GM12873 (cell line): ENCODE data around the gene BICDL1.

Source experiments
- CTCF ChIP-seq: IDR thresholded peaks from 2 replicates; pipeline ENCODE4 v1.5.1; 2012; ENCODE audit warnings: low read depth, mild to moderate bottlenecking, moderate library complexity, low read length, control low read depth; ENCODE audit not compliant: insufficient read depth; ENCODE audit errors: missing control alignments

The BICDL1 gene

DNA sequence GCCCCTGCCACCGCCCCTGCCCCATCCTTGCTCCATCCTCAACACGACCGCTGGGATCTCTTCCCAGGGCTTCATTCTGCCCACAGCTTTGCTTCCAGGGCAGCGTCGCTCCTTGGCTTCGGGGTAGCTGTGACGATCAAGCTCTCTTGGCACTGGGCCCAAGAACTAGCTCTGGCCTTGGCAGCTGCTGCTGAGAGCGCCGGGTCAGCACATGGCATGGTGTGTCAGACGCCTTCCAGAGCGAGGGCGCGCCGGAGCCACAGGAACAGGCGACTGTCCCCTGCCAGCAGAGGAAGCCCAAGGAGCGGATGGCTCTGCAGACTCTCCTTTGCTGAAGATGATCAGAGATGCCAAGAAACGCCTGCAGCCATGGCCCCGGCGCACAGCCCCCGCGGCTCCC, 111.6 kb downstream of the BICDL1 start:
- TF ChIP-seq CTCF, result no peak

DNA sequence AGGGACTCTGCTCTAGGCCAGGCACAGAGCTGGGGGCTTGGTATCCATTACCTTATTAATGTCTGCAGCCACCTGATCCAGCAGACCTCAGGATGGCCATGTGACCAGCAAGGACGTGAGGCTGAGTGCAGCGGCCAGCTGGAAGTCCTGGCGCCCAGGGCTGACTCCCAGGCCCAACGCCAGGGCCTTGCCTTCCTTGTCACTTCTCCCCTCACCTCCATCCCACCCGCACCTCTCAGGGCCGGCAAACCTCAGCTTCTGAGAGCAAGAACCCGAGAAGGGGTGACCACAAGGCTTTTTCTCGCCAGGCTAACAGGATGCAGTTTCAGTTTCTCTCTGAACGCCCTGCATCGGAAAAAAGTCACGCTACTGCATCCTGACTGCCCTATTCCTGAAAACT, 112.1 kb downstream of the BICDL1 start:
- no peak for TF ChIP-seq CTCF

- TF ChIP-seq CTCF, result no peak
These were observed 112.6 kb downstream of the BICDL1 start for GRCh38 chr12:120101617-120102016.

- TF ChIP-seq CTCF, result no peak
These were observed 113.4 kb downstream of the BICDL1 start for GRCh38 chr12:120102189-120103043.

- no peak for TF ChIP-seq CTCF
These were observed 114.0 kb downstream of the BICDL1 start for GRCh38 chr12:120103044-120103338.

GRCh38 chr12:120103371-120103770, 114.3 kb downstream of the BICDL1 start:
- TF ChIP-seq CTCF, result no peak

- no peak for TF ChIP-seq CTCF
These were observed 117.1 kb downstream of the BICDL1 start for GRCh38 chr12:120106151-120106550.
